Measurements from ENCODE around the gene CSHL1.
A peak's percentile ranks its signal among the peaks of the same experiment; 100 is the strongest.
"Not testable (repeated sequence)": the region's sequence is repeated elsewhere in the genome, so short reads cannot be mapped to it uniquely, and the experiment has no call there.

Gene CSHL1

GRCh38 chr17:63871646-63872365, 39.3 kb downstream of the CSHL1 start:
- H3K9me3 ChIP-seq (ENCODE audit: insufficient read depth, low read length); H3K79me2 ChIP-seq (ENCODE audit: low read length); H3K27me3 ChIP-seq (ENCODE audit: low read depth, low read length); H3K27ac ChIP-seq (ENCODE audit: low read length); H3K4me2 ChIP-seq (ENCODE audit: low read length); H3K4me1 ChIP-seq (ENCODE audit: low read length); H4K20me1 ChIP-seq (ENCODE audit: insufficient read depth, low read length); H2AFZ ChIP-seq (ENCODE audit: low read depth, low read length); H3K4me3 ChIP-seq (ENCODE audit: low read length); H3K9ac ChIP-seq (ENCODE audit: low read length); H3K36me3 ChIP-seq (replicated peaks; ENCODE audit: low read depth, low read length): not testable (repeated sequence)

DNA sequence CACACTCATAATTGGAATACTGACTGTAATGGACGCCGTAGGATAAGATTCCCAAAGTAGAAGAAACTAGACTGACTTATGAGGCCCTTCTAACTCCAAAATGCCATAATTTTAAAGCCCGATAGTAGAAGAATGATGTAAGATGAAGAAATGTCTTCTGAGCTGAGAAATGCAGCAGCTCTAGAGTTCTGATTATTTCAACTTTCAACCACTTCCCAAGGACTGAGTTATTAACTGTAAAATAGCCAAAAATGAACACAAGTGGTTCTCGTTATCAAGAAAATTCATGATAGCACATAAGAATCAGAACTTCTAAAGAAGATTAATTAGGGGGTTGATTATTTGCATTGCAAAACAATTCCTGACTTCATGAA, 40.8 kb downstream of the CSHL1 start:
- H3K27ac ChIP-seq (ENCODE audit: low read length); H2AFZ ChIP-seq (ENCODE audit: low read depth, low read length); H3K9me3 ChIP-seq (ENCODE audit: insufficient read depth, low read length); H3K27me3 ChIP-seq (ENCODE audit: low read depth, low read length); H3K4me3 ChIP-seq (ENCODE audit: low read length); H3K36me3 ChIP-seq (replicated peaks; ENCODE audit: low read depth, low read length); H3K4me2 ChIP-seq (ENCODE audit: low read length); H3K79me2 ChIP-seq (ENCODE audit: low read length); H3K9ac ChIP-seq (ENCODE audit: low read length); H3K4me1 ChIP-seq (ENCODE audit: low read length); H4K20me1 ChIP-seq (ENCODE audit: insufficient read depth, low read length): not testable (repeated sequence)

GRCh38 chr17:63869491-63870291, 41.4 kb downstream of the CSHL1 start:
- not testable (repeated sequence) for H4K20me1 ChIP-seq (ENCODE audit: insufficient read depth, low read length); H3K79me2 ChIP-seq (ENCODE audit: low read length); H3K4me3 ChIP-seq (ENCODE audit: low read length); H3K9ac ChIP-seq (ENCODE audit: low read length); H3K9me3 ChIP-seq (ENCODE audit: insufficient read depth, low read length); H3K4me1 ChIP-seq (ENCODE audit: low read length); H3K27ac ChIP-seq (ENCODE audit: low read length); H3K4me2 ChIP-seq (ENCODE audit: low read length); H3K36me3 ChIP-seq (replicated peaks; ENCODE audit: low read depth, low read length); H2AFZ ChIP-seq (ENCODE audit: low read depth, low read length); H3K27me3 ChIP-seq (ENCODE audit: low read depth, low read length)
- TF ChIP-seq, protein P1, sequence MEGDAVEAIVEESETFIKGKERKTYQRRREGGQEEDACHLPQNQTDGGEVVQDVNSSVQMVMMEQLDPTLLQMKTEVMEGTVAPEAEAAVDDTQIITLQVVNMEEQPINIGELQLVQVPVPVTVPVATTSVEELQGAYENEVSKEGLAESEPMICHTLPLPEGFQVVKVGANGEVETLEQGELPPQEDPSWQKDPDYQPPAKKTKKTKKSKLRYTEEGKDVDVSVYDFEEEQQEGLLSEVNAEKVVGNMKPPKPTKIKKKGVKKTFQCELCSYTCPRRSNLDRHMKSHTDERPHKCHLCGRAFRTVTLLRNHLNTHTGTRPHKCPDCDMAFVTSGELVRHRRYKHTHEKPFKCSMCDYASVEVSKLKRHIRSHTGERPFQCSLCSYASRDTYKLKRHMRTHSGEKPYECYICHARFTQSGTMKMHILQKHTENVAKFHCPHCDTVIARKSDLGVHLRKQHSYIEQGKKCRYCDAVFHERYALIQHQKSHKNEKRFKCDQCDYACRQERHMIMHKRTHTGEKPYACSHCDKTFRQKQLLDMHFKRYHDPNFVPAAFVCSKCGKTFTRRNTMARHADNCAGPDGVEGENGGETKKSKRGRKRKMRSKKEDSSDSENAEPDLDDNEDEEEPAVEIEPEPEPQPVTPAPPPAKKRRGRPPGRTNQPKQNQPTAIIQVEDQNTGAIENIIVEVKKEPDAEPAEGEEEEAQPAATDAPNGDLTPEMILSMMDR (IDR thresholded peaks at IDR 0.05; ENCODE audit: low read depth, low read length): peak; percentile 18; the same call in 1 of the 2 replicates

- H3K27ac ChIP-seq (ENCODE audit: low read length); H3K9me3 ChIP-seq (ENCODE audit: insufficient read depth, low read length); H4K20me1 ChIP-seq (ENCODE audit: insufficient read depth, low read length); H3K79me2 ChIP-seq (ENCODE audit: low read length); H3K36me3 ChIP-seq (replicated peaks; ENCODE audit: low read depth, low read length); H3K9ac ChIP-seq (ENCODE audit: low read length); H3K27me3 ChIP-seq (ENCODE audit: low read depth, low read length); H3K4me1 ChIP-seq (ENCODE audit: low read length): not testable (repeated sequence)
- H3K4me2 ChIP-seq (ENCODE audit: low read length): peak overlapping the region; percentile 60; the same call in 1 of the 2 replicates
- peak overlapping the region; percentile 40; the same call in 1 of the 2 replicates for H3K4me3 ChIP-seq (ENCODE audit: low read length)
- peak overlapping the region; percentile 89; the same call in 1 of the 2 replicates for H2AFZ ChIP-seq (ENCODE audit: low read depth, low read length)
Measured at GRCh38 chr17:63866625-63867024, 44.4 kb downstream of the CSHL1 start.

All from OCI-LY3 (cell line).